GM21526 (cell line): Measurements from ENCODE around the gene IRS2.
A peak's percentile ranks its signal among the peaks of the same experiment; 100 is the strongest.
"Not testable (repeated sequence)": the region's sequence is repeated elsewhere in the genome, so short reads cannot be mapped to it uniquely, and the experiment has no call there.

Source experiments
- ATAC-seq: cut with Tn5 transposase; IDR thresholded peaks from one replicate; pipeline ENCODE4 v1.9.1; 2021; ENCODE audit warnings: moderate library complexity; ENCODE audit not compliant: unreplicated experiment, low FRiP score

Gene IRS2

GRCh38 chr13:109786457-109787134, at the start of gene IRS2:
Gene IRS2 (minus strand): TSS chr13:109786583. CDS start chr13:109786053, 530 bp downstream.
- peak; percentile 98 for ATAC-seq

DNA sequence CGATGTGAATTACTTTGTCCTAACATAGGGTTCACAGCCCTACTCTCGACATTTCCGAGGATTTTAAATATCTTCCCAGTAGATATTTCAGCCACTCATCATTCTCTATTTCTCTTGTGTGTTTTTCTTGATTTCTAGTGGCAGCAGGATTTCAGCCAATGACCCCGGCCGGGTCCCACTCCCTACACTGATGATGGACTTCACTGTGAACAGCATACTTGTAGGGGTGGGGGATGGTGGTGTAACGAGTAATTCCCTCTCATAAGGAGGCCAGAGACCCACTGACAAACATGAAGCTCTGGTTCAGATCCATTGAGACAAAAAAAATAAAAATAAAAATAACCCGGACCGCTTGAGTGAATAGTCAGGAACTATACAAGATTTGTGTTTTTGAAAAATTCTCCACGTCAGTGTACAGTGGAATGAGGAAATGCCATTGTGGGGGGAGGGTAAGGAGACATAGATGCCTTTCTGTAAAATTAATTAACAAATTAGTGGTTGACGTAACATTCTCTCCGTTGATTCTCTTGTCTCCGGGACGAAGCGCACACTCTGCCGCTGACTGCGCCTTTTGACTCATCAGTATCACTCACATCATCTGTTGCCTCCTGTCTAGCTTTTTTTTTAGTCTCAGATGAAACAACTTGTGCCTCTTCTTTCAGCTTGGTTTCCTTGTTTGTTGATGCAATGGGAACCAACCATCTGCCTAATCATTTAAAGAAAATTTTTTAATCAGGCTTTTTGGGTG, 48.8 kb upstream of the IRS2 start:
- ATAC-seq = no peak

DNA sequence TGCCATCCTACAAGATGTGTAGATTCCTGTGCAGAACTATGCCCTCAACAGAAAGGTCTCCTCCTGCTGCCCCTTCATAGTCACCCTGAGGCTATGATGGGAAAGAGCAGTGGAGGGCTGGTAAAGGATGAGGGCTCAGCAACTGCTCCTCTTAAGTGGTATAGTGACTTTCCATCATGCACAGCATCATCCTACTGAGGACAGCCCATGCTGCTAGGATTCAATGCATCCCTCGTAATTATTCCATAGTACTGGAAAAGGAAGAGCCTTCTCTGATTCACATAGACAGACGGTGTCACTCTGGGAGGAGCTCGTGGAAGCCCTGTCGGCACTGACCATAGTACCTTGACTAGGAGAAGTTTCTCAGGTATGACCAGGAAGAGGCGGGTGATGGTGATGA, 47.6 kb upstream of the IRS2 start:
- no peak for ATAC-seq

DNA sequence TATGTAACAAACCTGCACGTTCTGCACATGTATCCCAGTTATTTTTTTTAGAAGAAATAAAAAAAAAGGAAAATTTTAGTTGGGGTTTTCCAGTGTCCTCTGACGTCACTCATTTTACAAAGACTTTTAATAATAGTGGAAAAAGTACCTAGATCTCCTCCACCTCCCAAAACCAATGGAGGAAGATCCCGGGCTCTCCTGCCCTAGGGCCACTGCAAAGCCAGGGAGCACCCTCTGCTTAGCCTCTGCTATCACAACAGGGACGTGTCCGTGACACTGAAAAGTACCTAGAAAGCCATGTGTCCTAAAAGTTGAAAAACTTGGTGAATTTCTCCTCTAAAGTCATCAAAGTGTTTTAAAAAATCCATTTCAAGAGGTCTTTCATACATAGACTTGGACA, 46.7 kb upstream of the IRS2 start:
- no peak for ATAC-seq

- ATAC-seq = not testable (repeated sequence)
These were observed 42.4 kb upstream of the IRS2 start for GRCh38 chr13:109828591-109829316.

DNA sequence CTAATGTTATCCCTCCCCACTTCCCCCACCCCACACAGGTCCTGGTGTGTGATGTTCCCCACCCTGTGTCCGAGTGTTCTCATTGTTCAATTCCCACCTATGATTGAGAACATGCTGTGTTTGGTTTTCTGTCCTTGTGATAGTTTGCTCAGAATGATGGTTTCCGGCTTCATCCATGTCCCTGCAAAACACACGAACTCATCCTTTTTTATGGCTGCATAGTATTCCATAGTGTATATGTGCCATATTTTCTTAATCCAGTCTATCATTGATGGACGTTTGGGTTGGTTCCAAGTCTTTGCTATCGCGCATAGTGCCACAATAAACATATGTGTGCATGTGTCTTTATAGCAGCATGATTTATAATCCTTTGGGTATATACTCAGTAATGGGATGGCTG, 36.8 kb upstream of the IRS2 start:
- ATAC-seq = not testable (repeated sequence)

DNA sequence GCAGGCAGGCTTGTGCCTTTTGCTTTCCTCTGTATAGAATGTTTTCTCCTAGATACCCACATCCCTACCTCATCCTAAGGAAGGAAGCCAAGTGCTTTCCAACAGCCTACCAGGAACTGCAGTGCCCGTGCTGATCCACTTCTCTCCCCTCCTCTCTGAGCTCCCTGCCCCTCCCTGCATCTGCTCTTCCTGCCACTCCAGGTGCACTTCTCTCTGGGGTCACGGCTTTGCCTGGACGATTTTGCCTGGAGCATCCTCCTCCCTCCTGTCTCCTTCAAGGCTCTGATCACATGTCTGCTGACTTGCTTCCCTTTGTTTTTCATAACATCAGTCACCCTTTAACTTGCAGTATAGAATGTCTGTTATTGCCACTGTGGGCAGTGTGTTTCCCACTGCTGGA, 34.7 kb upstream of the IRS2 start:
- ATAC-seq = no peak

GRCh38 chr13:109819874-109820273, 33.5 kb upstream of the IRS2 start:
- no peak for ATAC-seq

- ATAC-seq = no peak
These were observed 32.5 kb upstream of the IRS2 start for GRCh38 chr13:109818886-109819285.

DNA sequence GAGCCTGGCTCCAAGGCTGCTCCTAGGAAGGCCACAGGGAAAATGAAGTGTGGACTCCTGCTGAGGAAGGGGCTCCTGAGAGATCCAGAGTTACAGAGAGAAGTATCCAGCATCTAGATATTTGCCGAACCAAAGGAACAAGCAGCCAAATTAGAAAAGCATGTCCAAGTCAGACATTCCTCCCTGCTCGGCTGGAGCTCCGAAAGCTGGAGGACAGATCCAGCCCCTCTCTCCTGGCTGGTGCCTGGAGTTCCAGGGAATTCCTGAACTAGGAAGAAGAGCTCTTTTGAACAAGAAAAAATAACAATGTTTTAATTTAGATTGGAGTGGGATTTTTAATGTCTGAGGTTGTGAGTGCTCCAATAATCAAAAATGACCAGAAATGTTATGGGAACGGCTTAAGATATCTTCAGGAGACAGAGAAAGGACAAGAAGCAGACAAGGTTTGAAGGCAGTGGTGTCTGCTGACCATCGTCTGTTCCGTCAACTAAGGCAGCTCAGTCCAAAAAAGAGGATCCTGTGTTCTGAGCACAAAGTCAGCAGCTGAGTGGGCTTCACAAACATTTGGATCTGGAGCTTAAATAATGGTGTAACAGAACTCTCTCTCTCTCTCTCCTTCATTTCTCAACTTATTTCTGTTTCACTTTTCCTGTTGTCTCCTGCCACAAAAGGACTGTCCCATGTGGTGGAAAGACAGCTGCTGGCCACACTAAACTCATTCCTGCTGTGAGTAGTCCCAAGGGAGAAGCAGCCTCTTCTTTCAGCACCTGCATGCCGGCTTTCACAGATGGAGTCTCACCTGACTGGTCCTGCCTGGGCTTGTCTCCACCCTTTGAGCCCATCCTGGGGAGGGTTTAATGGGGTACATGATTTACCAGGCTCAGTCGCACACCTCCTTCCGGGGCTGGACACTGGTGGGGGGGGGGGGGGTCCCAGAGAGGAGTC, 31.5 kb upstream of the IRS2 start:
- ATAC-seq = no peak

DNA sequence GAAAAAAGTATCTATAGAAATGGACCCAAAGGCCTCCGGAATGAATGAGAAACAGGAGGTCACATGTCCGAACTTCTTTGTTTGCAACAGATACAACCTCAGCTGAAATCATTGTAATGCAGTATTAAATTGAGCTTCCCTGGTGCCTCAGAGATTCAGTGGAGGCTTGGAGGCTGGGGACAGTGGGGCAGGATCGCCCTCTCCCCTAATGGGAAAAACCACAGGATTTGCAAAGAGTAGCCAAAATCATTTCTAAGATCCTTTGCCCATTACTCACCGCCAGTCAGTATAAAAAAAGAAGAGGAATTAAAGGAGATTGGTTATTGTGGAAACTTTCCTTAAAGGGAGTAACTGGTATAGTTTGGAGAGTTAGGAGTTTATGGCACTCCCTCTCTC, 30.4 kb upstream of the IRS2 start:
- ATAC-seq = no peak

- ATAC-seq = no peak
These were observed 29.9 kb upstream of the IRS2 start for GRCh38 chr13:109816112-109816807.

DNA sequence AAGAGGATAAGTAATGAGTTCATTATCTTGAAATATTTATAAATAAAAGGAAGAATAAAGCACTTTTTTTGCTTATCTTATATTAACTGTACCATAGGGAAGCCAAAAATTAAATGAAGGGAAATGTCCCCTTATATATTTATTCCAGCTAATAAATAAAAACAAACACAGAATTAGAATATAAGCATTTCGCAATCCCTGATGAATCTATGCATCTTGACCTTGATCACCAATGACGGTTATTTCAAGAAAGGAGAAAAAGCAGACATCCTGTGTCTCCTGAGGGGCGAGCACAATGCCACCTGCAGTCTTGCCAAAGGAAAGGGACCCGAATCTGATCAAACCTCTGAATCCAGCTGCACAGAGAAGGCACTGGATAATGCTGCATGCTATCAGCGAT, 29.3 kb upstream of the IRS2 start:
- ATAC-seq = no peak

GRCh38 chr13:109813663-109814062, 27.3 kb upstream of the IRS2 start:
- no peak for ATAC-seq

DNA sequence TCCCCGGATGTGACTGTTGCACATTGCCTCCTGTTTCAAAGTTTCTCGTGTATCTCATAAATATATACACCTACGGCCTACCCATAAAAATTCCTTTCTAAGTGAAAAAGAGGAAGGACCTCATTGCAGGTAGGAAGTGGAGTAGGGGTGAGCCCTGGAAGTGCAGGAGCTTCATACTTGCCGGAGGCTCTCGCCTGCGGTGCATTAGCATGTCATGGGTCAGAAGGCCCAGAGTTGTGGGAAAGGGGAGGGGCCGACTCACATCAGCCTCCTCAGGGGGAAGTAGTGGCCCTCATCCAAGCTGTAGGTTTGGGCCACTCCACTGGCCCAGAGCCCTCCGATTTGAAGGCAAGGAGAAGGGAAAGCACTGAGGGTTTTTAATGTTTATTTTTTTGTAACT, 26.0 kb upstream of the IRS2 start:
- ATAC-seq = no peak

DNA sequence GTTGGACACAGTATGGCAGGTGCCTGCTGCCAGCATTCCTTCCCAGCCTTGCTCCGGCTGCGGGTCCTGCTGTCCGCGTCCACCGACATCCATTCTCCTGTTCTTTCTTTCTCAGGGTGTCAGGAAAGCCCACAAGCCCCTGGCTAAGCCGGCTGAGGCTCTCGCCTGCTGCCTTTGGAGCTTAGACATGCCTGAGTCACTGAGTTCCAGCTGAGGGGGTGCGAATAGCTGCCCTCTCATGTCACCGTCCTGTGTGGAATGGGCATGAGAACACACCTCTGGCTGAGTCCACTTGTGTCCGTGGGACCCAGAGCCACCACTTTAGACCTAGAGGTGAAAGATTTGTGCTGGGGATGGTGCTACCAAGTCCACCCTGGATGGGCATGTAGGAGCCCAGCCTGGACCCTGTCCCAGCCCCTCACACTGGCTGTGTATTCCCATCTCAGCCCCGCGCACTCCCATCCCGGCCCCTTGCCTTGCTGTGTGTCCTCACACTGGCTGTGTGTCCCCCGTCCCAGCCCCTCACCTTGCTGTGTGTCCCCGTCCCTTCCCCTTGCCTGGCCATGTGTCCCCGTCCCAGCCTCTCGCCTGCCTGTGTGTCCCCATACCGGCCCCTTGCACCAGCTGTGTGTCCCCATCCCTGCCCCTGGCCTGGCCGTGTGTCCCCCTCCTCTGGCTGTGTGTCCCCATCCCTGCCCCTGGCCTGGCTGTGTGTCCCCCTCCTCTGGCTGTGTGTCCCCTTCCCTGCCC, 24.6 kb upstream of the IRS2 start:
- ATAC-seq = no peak

GRCh38 chr13:109809216-109809932, 23.0 kb upstream of the IRS2 start:
- ATAC-seq = no peak

GRCh38 chr13:109807345-109807744, 21.0 kb upstream of the IRS2 start:
- no peak for ATAC-seq

DNA sequence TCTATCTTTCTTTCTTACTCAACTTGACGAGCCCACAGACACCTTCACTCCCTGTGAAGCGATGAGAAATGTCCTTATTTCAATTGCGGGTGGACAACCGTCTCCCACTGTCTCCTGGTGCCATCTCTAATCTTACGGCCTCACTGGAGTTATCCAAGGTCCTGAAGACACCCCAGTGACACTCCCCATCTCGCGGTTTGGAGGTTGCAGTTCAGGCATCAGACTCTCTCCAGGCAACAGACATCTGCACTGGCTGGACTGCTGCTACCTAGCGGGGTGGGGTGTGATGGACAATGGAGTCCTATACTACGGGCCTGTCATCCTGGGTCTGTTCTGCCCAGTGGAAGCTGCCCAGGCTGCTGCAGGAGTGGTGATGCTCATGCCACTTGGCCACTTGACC, 18.3 kb upstream of the IRS2 start:
- no peak for ATAC-seq
